ENCODE data around the gene RBMS3. TPM values are rescaled to one million over a fixed set of nuclear protein-coding genes. Genes with fewer than 3 reads are reported as not detected.

RBMS3 gene
- total RNA-seq, 1 donor from 2014 or later, result 0.47 TPM

GRCh38 chr3:29544701-29545363, 264.0 kb downstream of the RBMS3 start:
- Histone ChIP-seq H3K79me2 (ENCODE audit: low read depth) (no peaks in the 10 kb centered on the region), H3K4me3 (no peak overlapping the region), H3K4me2 (no peak overlapping the region), H3K9ac (no peak overlapping the region), H3K27ac (no peak overlapping the region), H3K4me1 (no peaks in the 10 kb centered on the region), H4K20me1 (ENCODE audit: low read depth) (no peaks in the 10 kb centered on the region), H2AFZ (replicated peaks) (no peak overlapping the region), H3K27me3 (no peaks in the 10 kb centered on the region), H3F3A (ENCODE audit: low read depth) (no peaks in the 10 kb centered on the region), H3K36me3 (no peaks in the 10 kb centered on the region), H3K9me3 (ENCODE audit: low read depth) (no peaks in the 10 kb centered on the region)
- Mint-ChIP-seq H3K27ac (no peak overlapping the region), H3K9me3 (no peaks in the 10 kb centered on the region), H3K4me3 (no peak overlapping the region), H3K4me1 (no peaks in the 10 kb centered on the region), H3K36me3 (no peaks in the 10 kb centered on the region), H3K27me3 (ENCODE audit: insufficient read depth, low read depth) (peaks cover 2% of the 10 kb centered on the region)
- no peak for TF ChIP-seq EZH2phosphoT487 (IDR thresholded peaks at IDR 0.05)
- no peak for TF ChIP-seq CTCF (IDR thresholded peaks at IDR 0.05)
- TF ChIP-seq EZH2 (IDR thresholded peaks at IDR 0.05), result no peak
- DNase-seq (ENCODE audit: low spot score), result no peak

- H3K9me3 Mint-ChIP-seq, result no peaks in the 10 kb centered on the region
- Histone ChIP-seq H3K9me3 (ENCODE audit: low read depth) (no peaks in the 10 kb centered on the region), H4K20me1 (ENCODE audit: low read depth) (no peaks in the 10 kb centered on the region), H3K79me2 (ENCODE audit: low read depth) (no peaks in the 10 kb centered on the region), H3K4me2 (no peak overlapping the region), H3K9ac (no peak overlapping the region), H3K4me3 (no peak overlapping the region), H3K27ac (no peak overlapping the region), H3K27me3 (no peaks in the 10 kb centered on the region), H2AFZ (replicated peaks) (no peak overlapping the region), H3K4me1 (no peaks in the 10 kb centered on the region), H3K36me3 (no peaks in the 10 kb centered on the region), H3F3A (ENCODE audit: low read depth) (no peaks in the 10 kb centered on the region)
- no peak for DNase-seq (ENCODE audit: low spot score)
- H3K4me3 Mint-ChIP-seq, result no peak overlapping the region
- H3K27me3 Mint-ChIP-seq (ENCODE audit: insufficient read depth, low read depth), result peaks cover 2% of the 10 kb centered on the region
- no peaks in the 10 kb centered on the region for H3K36me3 Mint-ChIP-seq
- TF ChIP-seq EZH2 (IDR thresholded peaks at IDR 0.05), result no peak
- no peak for TF ChIP-seq EZH2phosphoT487 (IDR thresholded peaks at IDR 0.05)
- no peak for TF ChIP-seq CTCF (IDR thresholded peaks at IDR 0.05)
- no peaks in the 10 kb centered on the region for H3K4me1 Mint-ChIP-seq
- H3K27ac Mint-ChIP-seq, result no peak overlapping the region
Measured at GRCh38 chr3:29545615-29546014, 264.7 kb downstream of the RBMS3 start.

- no peak for TF ChIP-seq EZH2 (IDR thresholded peaks at IDR 0.05)
- no peak for TF ChIP-seq CTCF (IDR thresholded peaks at IDR 0.05)
- no peak for TF ChIP-seq EZH2phosphoT487 (IDR thresholded peaks at IDR 0.05)
Measured at GRCh38 chr3:29552051-29552450, 271.2 kb downstream of the RBMS3 start.

More at GRCh38 chr3:29552051-29552450, 271.2 kb downstream of the RBMS3 start:
- no peaks in the 10 kb centered on the region for H3K79me2 ChIP-seq (ENCODE audit: low read depth)
- no peak overlapping the region for H3K27ac ChIP-seq
- Mint-ChIP-seq H3K4me3 (no peak overlapping the region), H3K9me3 (no peaks in the 10 kb centered on the region), H3K27ac (no peak overlapping the region), H3K27me3 (ENCODE audit: insufficient read depth, low read depth) (peaks cover 2% of the 10 kb centered on the region), H3K36me3 (no peaks in the 10 kb centered on the region), H3K4me1 (no peaks in the 10 kb centered on the region)
- no peaks in the 10 kb centered on the region for H3K9me3 ChIP-seq (ENCODE audit: low read depth)
- no peak overlapping the region for H2AFZ ChIP-seq (replicated peaks)
- no peak for DNase-seq (ENCODE audit: low spot score)
- no peak overlapping the region for H3K9ac ChIP-seq
- no peaks in the 10 kb centered on the region for H3K4me1 ChIP-seq
- H3K27me3 ChIP-seq, result no peaks in the 10 kb centered on the region
- no peaks in the 10 kb centered on the region for H3K36me3 ChIP-seq
- H3K4me3 ChIP-seq, result no peak overlapping the region
- no peaks in the 10 kb centered on the region for H4K20me1 ChIP-seq (ENCODE audit: low read depth)
- no peaks in the 10 kb centered on the region for H3F3A ChIP-seq (ENCODE audit: low read depth)
- no peak overlapping the region for H3K4me2 ChIP-seq
